HEK293 (cell line): Measurements from ENCODE around the gene NAT16.

Source experiments
- GLI4 ChIP-seq: fragments of 450-650 bp; formaldehyde crosslinking; IDR thresholded peaks from 2 replicates; pipeline ENCODE4 v1.5.1; 2016; ENCODE audit warnings: missing biosample characterization, missing genetic modification characterization
- GLIS2 ChIP-seq: fragments of 450-650 bp; formaldehyde crosslinking; IDR thresholded peaks from 2 replicates; pipeline ENCODE4 v1.5.1; 2016; ENCODE audit warnings: missing biosample characterization, missing genetic modification characterization
- MEIS1 ChIP-seq: sonication (generic); formaldehyde crosslinking; IDR thresholded peaks from 2 replicates; pipeline ENCODE4 v1.8.1; 2022; ENCODE audit warnings: missing genetic modification reagents, mild to moderate bottlenecking, borderline replicate concordance
- MZF1 ChIP-seq: fragments of 450-650 bp; formaldehyde crosslinking; IDR thresholded peaks from 2 replicates; pipeline ENCODE4 v1.5.1; 2017; ENCODE audit warnings: missing biosample characterization, missing genetic modification characterization, borderline replicate concordance
- ZFP69B ChIP-seq: fragments of 450-650 bp; formaldehyde crosslinking; IDR thresholded peaks from 2 replicates; pipeline ENCODE4 v1.5.1; 2016; ENCODE audit warnings: missing biosample characterization, missing genetic modification characterization
- ZNF266 ChIP-seq: fragments of 450-650 bp; formaldehyde crosslinking; IDR thresholded peaks from 2 replicates; pipeline ENCODE4 v1.5.1; 2016; ENCODE audit warnings: missing biosample characterization, missing genetic modification characterization, low read depth
- ZNF302 ChIP-seq: fragments of 450-650 bp; formaldehyde crosslinking; IDR thresholded peaks from 2 replicates; pipeline ENCODE4 v1.5.1; 2016; ENCODE audit warnings: missing biosample characterization, missing genetic modification characterization, low read depth
- ZNF335 ChIP-seq: fragments of 450-650 bp; formaldehyde crosslinking; conservative IDR thresholded peaks from 2 replicates; pipeline ENCODE4 v1.5.1; 2016; ENCODE audit warnings: missing biosample characterization, missing genetic modification characterization
- ZNF350 ChIP-seq: fragments of 450-650 bp; formaldehyde crosslinking; IDR thresholded peaks from 2 replicates; pipeline ENCODE4 v1.5.0; 2017; ENCODE audit warnings: missing biosample characterization, mild to moderate bottlenecking, missing genetic modification characterization
- ZNF423 ChIP-seq: fragments of 450-650 bp; formaldehyde crosslinking; IDR thresholded peaks from 2 replicates; pipeline ENCODE4 v1.5.1; 2016; ENCODE audit warnings: missing biosample characterization, missing genetic modification characterization
- ZNF561 ChIP-seq: fragments of 450-650 bp; IDR thresholded peaks from 2 replicates; pipeline ENCODE4 v1.5.1; 2018; ENCODE audit warnings: missing biosample characterization, missing genetic modification characterization, borderline replicate concordance
- ZNF600 ChIP-seq: fragments of 450-650 bp; formaldehyde crosslinking; IDR thresholded peaks from 2 replicates; pipeline ENCODE4 v1.5.1; 2016; ENCODE audit warnings: missing biosample characterization, missing genetic modification characterization
- ZNF747 ChIP-seq: fragments of 450-650 bp; formaldehyde crosslinking; IDR thresholded peaks from 2 replicates; pipeline ENCODE4 v1.5.1; 2016; ENCODE audit warnings: missing biosample characterization, missing genetic modification characterization
- ZNF791 ChIP-seq: fragments of 450-650 bp; formaldehyde crosslinking; IDR thresholded peaks from 2 replicates; pipeline ENCODE4 v1.5.1; 2016; ENCODE audit warnings: missing biosample characterization, missing genetic modification characterization
- ZSCAN23 ChIP-seq: fragments of 450-650 bp; formaldehyde crosslinking; IDR thresholded peaks from 2 replicates; pipeline ENCODE4 v1.5.1; 2016; ENCODE audit warnings: missing biosample characterization, missing genetic modification characterization
- TF ChIP-seq, protein P1 (sequence below): fragments of 450-650 bp; formaldehyde crosslinking; IDR thresholded peaks from 2 replicates; pipeline ENCODE4 v1.5.1; 2016; ENCODE audit warnings: missing biosample characterization, missing genetic modification characterization
- TF ChIP-seq, protein P2 (sequence below): fragments of 450-650 bp; formaldehyde crosslinking; IDR thresholded peaks from 2 replicates; pipeline ENCODE4 v1.5.1; 2016; ENCODE audit warnings: missing biosample characterization, missing genetic modification characterization, borderline replicate concordance
- TF ChIP-seq, protein P3 (sequence below): fragments of 450-650 bp; IDR thresholded peaks from 2 replicates; pipeline ENCODE4 v1.5.1; 2018; ENCODE audit warnings: missing biosample characterization, missing genetic modification characterization
- TF ChIP-seq, protein P4 (sequence below): fragments of 450-650 bp; formaldehyde crosslinking; IDR thresholded peaks from 2 replicates; pipeline ENCODE4 v1.5.1; 2017; ENCODE audit warnings: missing biosample characterization, mild to moderate bottlenecking, missing genetic modification characterization, moderate library complexity
- TF ChIP-seq, protein P5 (sequence below): fragments of 450-650 bp; formaldehyde crosslinking; IDR thresholded peaks from 2 replicates; pipeline ENCODE4 v1.5.1; 2017; ENCODE audit warnings: missing biosample characterization, missing genetic modification characterization
- TF ChIP-seq, protein P6 (sequence below): fragments of 450-650 bp; formaldehyde crosslinking; conservative IDR thresholded peaks from 2 replicates; pipeline ENCODE4 v1.5.1; 2016; ENCODE audit warnings: low read depth, missing biosample characterization, missing genetic modification characterization
- TF ChIP-seq, protein P7 (sequence below): fragments of 450-650 bp; formaldehyde crosslinking; IDR thresholded peaks from 2 replicates; pipeline ENCODE4 v1.5.1; 2016; ENCODE audit warnings: missing biosample characterization, missing genetic modification characterization

NAT16 gene

DNA sequence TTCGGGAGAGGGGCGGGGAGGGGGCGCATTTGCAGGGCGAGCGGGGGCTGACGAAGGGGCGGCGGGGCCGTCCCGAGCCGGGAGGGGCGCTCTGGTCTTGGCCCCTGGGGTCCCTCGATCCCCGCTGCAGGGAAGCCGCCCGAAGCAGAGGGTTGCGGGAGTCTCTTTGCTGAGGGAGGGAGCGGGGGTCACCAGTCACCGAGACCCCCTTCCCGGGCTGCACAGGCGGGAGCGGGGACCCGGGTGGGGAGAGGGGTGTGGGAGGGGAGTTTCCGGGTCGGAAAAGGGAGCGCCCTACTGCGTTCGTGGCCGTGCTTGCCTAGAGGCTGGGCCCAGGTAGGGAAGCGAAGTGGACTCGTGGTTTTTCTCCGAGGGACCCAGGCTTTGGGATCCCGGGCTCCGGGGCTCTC lies 25.4 kb downstream of the NAT16 start (continued):
- TF ChIP-seq ZNF335 (tag by site-specific recombination) (peak; percentile 30), ZSCAN23 (tag by site-specific recombination) (no peak), ZNF747 (no peak), ZNF302 (no peak), GLI4 (no peak), ZNF561 (tag by site-specific recombination) (no peak), MEIS1 (CRISPR knock-in tag) (no peak), ZNF600 (tag by site-specific recombination) (no peak), ZNF350 (no peak), MZF1 (tag by site-specific recombination) (no peak), ZNF423 (tag by site-specific recombination) (0 out of 2 replicates have a peak, but pooled peaks have one; percentile 1), ZFP69B (tag by site-specific recombination) (no peak), GLIS2 (peak; percentile 68; the same call in 1 of the 2 replicates), ZNF266 (tag by site-specific recombination) (no peak), ZNF791 (tag by site-specific recombination) (no peak)
- TF ChIP-seq, protein P1, sequence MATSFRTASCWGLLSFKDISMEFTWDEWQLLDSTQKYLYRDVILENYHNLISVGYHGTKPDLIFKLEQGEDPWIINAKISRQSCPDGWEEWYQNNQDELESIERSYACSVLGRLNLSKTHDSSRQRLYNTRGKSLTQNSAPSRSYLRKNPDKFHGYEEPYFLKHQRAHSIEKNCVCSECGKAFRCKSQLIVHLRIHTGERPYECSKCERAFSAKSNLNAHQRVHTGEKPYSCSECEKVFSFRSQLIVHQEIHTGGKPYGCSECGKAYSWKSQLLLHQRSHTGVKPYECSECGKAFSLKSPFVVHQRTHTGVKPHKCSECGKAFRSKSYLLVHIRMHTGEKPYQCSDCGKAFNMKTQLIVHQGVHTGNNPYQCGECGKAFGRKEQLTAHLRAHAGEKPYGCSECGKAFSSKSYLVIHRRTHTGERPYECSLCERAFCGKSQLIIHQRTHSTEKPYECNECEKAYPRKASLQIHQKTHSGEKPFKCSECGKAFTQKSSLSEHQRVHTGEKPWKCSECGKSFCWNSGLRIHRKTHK (tag by site-specific recombination), result no peak
- TF ChIP-seq, protein P2, sequence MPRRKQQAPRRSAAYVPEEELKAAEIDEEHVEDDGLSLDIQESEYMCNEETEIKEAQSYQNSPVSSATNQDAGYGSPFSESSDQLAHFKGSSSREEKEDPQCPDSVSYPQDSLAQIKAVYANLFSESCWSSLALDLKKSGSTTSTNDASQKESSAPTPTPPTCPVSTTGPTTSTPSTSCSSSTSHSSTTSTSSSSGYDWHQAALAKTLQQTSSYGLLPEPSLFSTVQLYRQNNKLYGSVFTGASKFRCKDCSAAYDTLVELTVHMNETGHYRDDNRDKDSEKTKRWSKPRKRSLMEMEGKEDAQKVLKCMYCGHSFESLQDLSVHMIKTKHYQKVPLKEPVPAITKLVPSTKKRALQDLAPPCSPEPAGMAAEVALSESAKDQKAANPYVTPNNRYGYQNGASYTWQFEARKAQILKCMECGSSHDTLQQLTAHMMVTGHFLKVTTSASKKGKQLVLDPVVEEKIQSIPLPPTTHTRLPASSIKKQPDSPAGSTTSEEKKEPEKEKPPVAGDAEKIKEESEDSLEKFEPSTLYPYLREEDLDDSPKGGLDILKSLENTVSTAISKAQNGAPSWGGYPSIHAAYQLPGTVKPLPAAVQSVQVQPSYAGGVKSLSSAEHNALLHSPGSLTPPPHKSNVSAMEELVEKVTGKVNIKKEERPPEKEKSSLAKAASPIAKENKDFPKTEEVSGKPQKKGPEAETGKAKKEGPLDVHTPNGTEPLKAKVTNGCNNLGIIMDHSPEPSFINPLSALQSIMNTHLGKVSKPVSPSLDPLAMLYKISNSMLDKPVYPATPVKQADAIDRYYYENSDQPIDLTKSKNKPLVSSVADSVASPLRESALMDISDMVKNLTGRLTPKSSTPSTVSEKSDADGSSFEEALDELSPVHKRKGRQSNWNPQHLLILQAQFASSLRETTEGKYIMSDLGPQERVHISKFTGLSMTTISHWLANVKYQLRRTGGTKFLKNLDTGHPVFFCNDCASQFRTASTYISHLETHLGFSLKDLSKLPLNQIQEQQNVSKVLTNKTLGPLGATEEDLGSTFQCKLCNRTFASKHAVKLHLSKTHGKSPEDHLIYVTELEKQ, result no peak
- TF ChIP-seq, protein P3, sequence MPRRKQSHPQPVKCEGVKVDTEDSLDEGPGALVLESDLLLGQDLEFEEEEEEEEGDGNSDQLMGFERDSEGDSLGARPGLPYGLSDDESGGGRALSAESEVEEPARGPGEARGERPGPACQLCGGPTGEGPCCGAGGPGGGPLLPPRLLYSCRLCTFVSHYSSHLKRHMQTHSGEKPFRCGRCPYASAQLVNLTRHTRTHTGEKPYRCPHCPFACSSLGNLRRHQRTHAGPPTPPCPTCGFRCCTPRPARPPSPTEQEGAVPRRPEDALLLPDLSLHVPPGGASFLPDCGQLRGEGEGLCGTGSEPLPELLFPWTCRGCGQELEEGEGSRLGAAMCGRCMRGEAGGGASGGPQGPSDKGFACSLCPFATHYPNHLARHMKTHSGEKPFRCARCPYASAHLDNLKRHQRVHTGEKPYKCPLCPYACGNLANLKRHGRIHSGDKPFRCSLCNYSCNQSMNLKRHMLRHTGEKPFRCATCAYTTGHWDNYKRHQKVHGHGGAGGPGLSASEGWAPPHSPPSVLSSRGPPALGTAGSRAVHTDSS (tag by site-specific recombination), result no peak
- TF ChIP-seq, protein P4, sequence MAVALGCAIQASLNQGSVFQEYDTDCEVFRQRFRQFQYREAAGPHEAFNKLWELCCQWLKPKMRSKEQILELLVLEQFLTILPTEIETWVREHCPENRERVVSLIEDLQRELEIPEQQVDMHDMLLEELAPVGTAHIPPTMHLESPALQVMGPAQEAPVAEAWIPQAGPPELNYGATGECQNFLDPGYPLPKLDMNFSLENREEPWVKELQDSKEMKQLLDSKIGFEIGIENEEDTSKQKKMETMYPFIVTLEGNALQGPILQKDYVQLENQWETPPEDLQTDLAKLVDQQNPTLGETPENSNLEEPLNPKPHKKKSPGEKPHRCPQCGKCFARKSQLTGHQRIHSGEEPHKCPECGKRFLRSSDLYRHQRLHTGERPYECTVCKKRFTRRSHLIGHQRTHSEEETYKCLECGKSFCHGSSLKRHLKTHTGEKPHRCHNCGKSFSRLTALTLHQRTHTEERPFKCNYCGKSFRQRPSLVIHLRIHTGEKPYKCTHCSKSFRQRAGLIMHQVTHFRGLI, result no peak
- TF ChIP-seq, protein P5, sequence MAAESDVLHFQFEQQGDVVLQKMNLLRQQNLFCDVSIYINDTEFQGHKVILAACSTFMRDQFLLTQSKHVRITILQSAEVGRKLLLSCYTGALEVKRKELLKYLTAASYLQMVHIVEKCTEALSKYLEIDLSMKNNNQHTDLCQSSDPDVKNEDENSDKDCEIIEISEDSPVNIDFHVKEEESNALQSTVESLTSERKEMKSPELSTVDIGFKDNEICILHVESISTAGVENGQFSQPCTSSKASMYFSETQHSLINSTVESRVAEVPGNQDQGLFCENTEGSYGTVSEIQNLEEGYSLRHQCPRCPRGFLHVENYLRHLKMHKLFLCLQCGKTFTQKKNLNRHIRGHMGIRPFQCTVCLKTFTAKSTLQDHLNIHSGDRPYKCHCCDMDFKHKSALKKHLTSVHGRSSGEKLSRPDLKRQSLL (tag by site-specific recombination), result no peak
- TF ChIP-seq, protein P6, sequence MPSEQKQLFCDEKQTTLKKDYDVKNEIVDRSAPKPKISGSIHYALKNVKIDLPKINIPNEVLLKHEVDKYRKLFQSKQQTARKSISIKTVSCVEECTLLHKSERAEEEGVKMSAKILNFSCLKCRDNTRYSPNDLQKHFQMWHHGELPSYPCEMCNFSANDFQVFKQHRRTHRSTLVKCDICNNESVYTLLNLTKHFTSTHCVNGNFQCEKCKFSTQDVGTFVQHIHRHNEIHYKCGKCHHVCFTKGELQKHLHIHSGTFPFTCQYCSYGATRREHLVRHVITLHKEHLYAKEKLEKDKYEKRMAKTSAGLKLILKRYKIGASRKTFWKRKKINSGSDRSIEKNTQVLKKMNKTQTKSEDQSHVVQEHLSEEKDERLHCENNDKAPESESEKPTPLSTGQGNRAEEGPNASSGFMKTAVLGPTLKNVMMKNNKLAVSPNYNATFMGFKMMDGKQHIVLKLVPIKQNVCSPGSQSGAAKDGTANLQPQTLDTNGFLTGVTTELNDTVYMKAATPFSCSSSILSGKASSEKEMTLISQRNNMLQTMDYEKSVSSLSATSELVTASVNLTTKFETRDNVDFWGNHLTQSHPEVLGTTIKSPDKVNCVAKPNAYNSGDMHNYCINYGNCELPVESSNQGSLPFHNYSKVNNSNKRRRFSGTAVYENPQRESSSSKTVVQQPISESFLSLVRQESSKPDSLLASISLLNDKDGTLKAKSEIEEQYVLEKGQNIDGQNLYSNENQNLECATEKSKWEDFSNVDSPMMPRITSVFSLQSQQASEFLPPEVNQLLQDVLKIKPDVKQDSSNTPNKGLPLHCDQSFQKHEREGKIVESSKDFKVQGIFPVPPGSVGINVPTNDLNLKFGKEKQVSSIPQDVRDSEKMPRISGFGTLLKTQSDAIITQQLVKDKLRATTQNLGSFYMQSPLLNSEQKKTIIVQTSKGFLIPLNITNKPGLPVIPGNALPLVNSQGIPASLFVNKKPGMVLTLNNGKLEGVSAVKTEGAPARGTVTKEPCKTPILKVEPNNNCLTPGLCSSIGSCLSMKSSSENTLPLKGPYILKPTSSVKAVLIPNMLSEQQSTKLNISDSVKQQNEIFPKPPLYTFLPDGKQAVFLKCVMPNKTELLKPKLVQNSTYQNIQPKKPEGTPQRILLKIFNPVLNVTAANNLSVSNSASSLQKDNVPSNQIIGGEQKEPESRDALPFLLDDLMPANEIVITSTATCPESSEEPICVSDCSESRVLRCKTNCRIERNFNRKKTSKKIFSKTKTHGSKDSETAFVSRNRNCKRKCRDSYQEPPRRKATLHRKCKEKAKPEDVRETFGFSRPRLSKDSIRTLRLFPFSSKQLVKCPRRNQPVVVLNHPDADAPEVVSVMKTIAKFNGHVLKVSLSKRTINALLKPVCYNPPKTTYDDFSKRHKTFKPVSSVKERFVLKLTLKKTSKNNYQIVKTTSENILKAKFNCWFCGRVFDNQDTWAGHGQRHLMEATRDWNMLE (tag by site-specific recombination), result no peak
- TF ChIP-seq, protein P7, sequence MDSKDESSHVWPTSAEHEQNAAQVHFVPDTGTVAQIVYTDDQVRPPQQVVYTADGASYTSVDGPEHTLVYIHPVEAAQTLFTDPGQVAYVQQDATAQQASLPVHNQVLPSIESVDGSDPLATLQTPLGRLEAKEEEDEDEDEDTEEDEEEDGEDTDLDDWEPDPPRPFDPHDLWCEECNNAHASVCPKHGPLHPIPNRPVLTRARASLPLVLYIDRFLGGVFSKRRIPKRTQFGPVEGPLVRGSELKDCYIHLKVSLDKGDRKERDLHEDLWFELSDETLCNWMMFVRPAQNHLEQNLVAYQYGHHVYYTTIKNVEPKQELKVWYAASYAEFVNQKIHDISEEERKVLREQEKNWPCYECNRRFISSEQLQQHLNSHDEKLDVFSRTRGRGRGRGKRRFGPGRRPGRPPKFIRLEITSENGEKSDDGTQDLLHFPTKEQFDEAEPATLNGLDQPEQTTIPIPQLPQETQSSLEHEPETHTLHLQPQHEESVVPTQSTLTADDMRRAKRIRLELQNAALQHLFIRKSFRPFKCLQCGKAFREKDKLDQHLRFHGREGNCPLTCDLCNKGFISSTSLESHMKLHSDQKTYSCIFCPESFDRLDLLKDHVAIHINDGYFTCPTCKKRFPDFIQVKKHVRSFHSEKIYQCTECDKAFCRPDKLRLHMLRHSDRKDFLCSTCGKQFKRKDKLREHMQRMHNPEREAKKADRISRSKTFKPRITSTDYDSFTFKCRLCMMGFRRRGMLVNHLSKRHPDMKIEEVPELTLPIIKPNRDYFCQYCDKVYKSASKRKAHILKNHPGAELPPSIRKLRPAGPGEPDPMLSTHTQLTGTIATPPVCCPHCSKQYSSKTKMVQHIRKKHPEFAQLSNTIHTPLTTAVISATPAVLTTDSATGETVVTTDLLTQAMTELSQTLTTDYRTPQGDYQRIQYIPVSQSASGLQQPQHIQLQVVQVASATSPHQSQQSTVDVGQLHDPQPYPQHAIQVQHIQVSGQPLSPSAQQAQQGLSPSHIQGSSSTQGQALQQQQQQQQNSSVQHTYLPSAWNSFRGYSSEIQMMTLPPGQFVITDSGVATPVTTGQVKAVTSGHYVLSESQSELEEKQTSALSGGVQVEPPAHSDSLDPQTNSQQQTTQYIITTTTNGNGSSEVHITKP (tag by site-specific recombination), result no peak
